ENCODE measurements around the gene QRICH2.
"Not testable (repeated sequence)": the region's sequence is repeated elsewhere in the genome, so short reads cannot be mapped to it uniquely, and the experiment has no call there.

QRICH2 gene

GRCh38 chr17:76307299-76307965 is 644 bp downstream of the QRICH2 start:
- DNase-seq (ENCODE audit: insufficient read length, low spot score) (no peak), FAIRE-seq (no peak)
- TF ChIP-seq POLR2A (IDR thresholded peaks at IDR 0.05; ENCODE audit: low read depth, low read length), result no peak

- not testable (repeated sequence) for FAIRE-seq; DNase-seq (ENCODE audit: insufficient read length, low spot score)
Measured at GRCh38 chr17:76305135-76305454, 3.0 kb downstream of the QRICH2 start.

- FAIRE-seq (no peak), DNase-seq (ENCODE audit: insufficient read length, low spot score) (no peak)
- TF ChIP-seq POLR2A (IDR thresholded peaks at IDR 0.05; ENCODE audit: low read depth, low read length), result no peak
Measured at GRCh38 chr17:76304226-76305134, 3.6 kb downstream of the QRICH2 start.

- no peak for TF ChIP-seq POLR2A (IDR thresholded peaks at IDR 0.05; ENCODE audit: low read depth, low read length)
- DNase-seq (ENCODE audit: insufficient read length, low spot score) (no peak), FAIRE-seq (no peak)
Measured at GRCh38 chr17:76297436-76297835, 10.6 kb downstream of the QRICH2 start.

- TF ChIP-seq POLR2A (IDR thresholded peaks at IDR 0.05; ENCODE audit: low read depth, low read length), result no peak
- FAIRE-seq (no peak), DNase-seq (ENCODE audit: insufficient read length, low spot score) (no peak)
Measured at GRCh38 chr17:76296889-76297288, 11.2 kb downstream of the QRICH2 start.

GRCh38 chr17:76296186-76296585 is 11.9 kb downstream of the QRICH2 start:
- no peak for TF ChIP-seq POLR2A (IDR thresholded peaks at IDR 0.05; ENCODE audit: low read depth, low read length)
- FAIRE-seq (no peak), DNase-seq (ENCODE audit: insufficient read length, low spot score) (no peak)

- no peak for TF ChIP-seq POLR2A (IDR thresholded peaks at IDR 0.05; ENCODE audit: low read depth, low read length)
- FAIRE-seq, result no peak
- DNase-seq (ENCODE audit: insufficient read length, low spot score), result no peak
Measured at GRCh38 chr17:76293106-76293505, 15.0 kb downstream of the QRICH2 start.

GRCh38 chr17:76292567-76292966 is 15.5 kb downstream of the QRICH2 start:
- DNase-seq (ENCODE audit: insufficient read length, low spot score) (no peak), FAIRE-seq (no peak)
- TF ChIP-seq POLR2A (IDR thresholded peaks at IDR 0.05; ENCODE audit: low read depth, low read length), result no peak

- TF ChIP-seq POLR2A (IDR thresholded peaks at IDR 0.05; ENCODE audit: low read depth, low read length), result no peak
- no peak for DNase-seq (ENCODE audit: insufficient read length, low spot score)
- no peak for FAIRE-seq
Measured at GRCh38 chr17:76281573-76282371, 26.3 kb downstream of the QRICH2 start.

GRCh38 chr17:76280650-76281049 is 27.4 kb downstream of the QRICH2 start:
- TF ChIP-seq POLR2A (IDR thresholded peaks at IDR 0.05; ENCODE audit: low read depth, low read length), result no peak
- DNase-seq (ENCODE audit: insufficient read length, low spot score), result no peak
- FAIRE-seq, result no peak

GRCh38 chr17:76279742-76280287 is 28.3 kb downstream of the QRICH2 start:
- no peak for TF ChIP-seq POLR2A (IDR thresholded peaks at IDR 0.05; ENCODE audit: low read depth, low read length)
- FAIRE-seq, result no peak

GRCh38 chr17:76278952-76279741 is 28.9 kb downstream of the QRICH2 start:
- no peak for TF ChIP-seq POLR2A (IDR thresholded peaks at IDR 0.05; ENCODE audit: low read depth, low read length)
- FAIRE-seq (no peak), DNase-seq (ENCODE audit: insufficient read length, low spot score) (peak; percentile 89)

More at GRCh38 chr17:76279742-76280287, 28.3 kb downstream of the QRICH2 start:
- no peak for DNase-seq (ENCODE audit: insufficient read length, low spot score)

- no peak for DNase-seq (ENCODE audit: insufficient read length, low spot score)
- FAIRE-seq, result no peak
- no peak for TF ChIP-seq POLR2A (IDR thresholded peaks at IDR 0.05; ENCODE audit: low read depth, low read length)
Measured at GRCh38 chr17:76278268-76278908, 29.7 kb downstream of the QRICH2 start.
